GM18508 (cell line): ENCODE data around the gene ATF2.

Source experiments
- ATAC-seq: cut with Tn5 transposase; IDR thresholded peaks from one replicate; pipeline ENCODE4 v1.9.1; 2021; ENCODE audit warnings: moderate number of reproducible peaks; ENCODE audit not compliant: insufficient read depth, unreplicated experiment

Gene ATF2

GRCh38 chr2:175167792-175168563 is at the start of gene ATF2:
Gene ATF2, minus strand, starts transcription at chr2:175168203. Its CDS starts 31,760 bp downstream, at chr2:175136443.
- ATAC-seq: peak; percentile 90

- ATAC-seq: no peak
These were observed 39.9 kb upstream of the ATF2 start for GRCh38 chr2:175207741-175208438.

- no peak for ATAC-seq
These were observed 38.9 kb upstream of the ATF2 start for GRCh38 chr2:175206866-175207265.

GRCh38 chr2:175205523-175205922 is 37.5 kb upstream of the ATF2 start:
- no peak for ATAC-seq

- no peak for ATAC-seq
These were observed 35.9 kb upstream of the ATF2 start for GRCh38 chr2:175203621-175204496.

- ATAC-seq: no peak
These were observed 27.0 kb upstream of the ATF2 start for GRCh38 chr2:175195012-175195411.

GRCh38 chr2:175188761-175189160 is 20.8 kb upstream of the ATF2 start:
- ATAC-seq: no peak

- no peak for ATAC-seq
These were observed 19.4 kb upstream of the ATF2 start for GRCh38 chr2:175187378-175187777.

GRCh38 chr2:175183674-175184073 is 15.7 kb upstream of the ATF2 start:
- no peak for ATAC-seq

GRCh38 chr2:175181877-175182308 is 13.9 kb upstream of the ATF2 start:
- ATAC-seq: no peak

- peak; percentile 66 for ATAC-seq
These were observed 13.3 kb upstream of the ATF2 start, which contains the start of gene ATP5MC3 for GRCh38 chr2:175181104-175181876. Gene ATP5MC3, minus strand, starts transcription at chr2:175181710. Its CDS starts 317 bp downstream, at chr2:175181393.

GRCh38 chr2:175180701-175181103 is 12.7 kb upstream of the ATF2 start:
- ATAC-seq: no peak

GRCh38 chr2:175176624-175177023 is 8.6 kb upstream of the ATF2 start:
- no peak for ATAC-seq

- ATAC-seq: no peak
These were observed 7.9 kb upstream of the ATF2 start for GRCh38 chr2:175175896-175176295.

- no peak for ATAC-seq
These were observed 7.3 kb upstream of the ATF2 start for GRCh38 chr2:175175320-175175719.

- no peak for ATAC-seq
These were observed 2.8 kb upstream of the ATF2 start for GRCh38 chr2:175170659-175171304.

- no peak for ATAC-seq
These were observed 1.2 kb upstream of the ATF2 start for GRCh38 chr2:175169191-175169590.

GRCh38 chr2:175168564-175168945 is 552 bp upstream of the ATF2 start:
- peak; percentile 10 for ATAC-seq

GRCh38 chr2:175167076-175167791 is 769 bp downstream of the ATF2 start:
- ATAC-seq: no peak
